ENCODE measurements around the gene FOXJ1.

FOXJ1 gene

GRCh38 chr17:76115138-76115754 lies 25.8 kb downstream of the FOXJ1 start:
- Histone ChIP-seq H3K4me3 (ENCODE audit: insufficient read depth, low read length, poor library complexity, severe bottlenecking) (no peak overlapping the region), H3K79me2 (ENCODE audit: insufficient read depth, low read length) (no peaks in the 10 kb centered on the region), H3K4me2 (ENCODE audit: low read depth, low read length, poor library complexity, severe bottlenecking) (no peak overlapping the region), H3K9me3 (ENCODE audit: insufficient read depth, low read length) (no peaks in the 10 kb centered on the region), H3F3A (ENCODE audit: insufficient read depth) (no peaks in the 10 kb centered on the region), H3K9ac (ENCODE audit: low read length) (no peak overlapping the region), H3K9me2 (replicated peaks; ENCODE audit: insufficient read depth, low read length) (no peaks in the 10 kb centered on the region), H3K36me3 (ENCODE audit: low read length) (no peaks in the 10 kb centered on the region), H3K27me3 (ENCODE audit: low read length) (no peaks in the 10 kb centered on the region), H3K27ac (ENCODE audit: low read depth, low read length) (no peak overlapping the region), H4K20me1 (ENCODE audit: low read depth, low read length) (no peaks in the 10 kb centered on the region), H2AFZ (ENCODE audit: low read depth, low read length, severe bottlenecking) (no peak overlapping the region)
- TF ChIP-seq EZH2phosphoT487 (conservative IDR thresholded peaks at IDR 0.05; ENCODE audit: low read length) (no peak), CTCF (IDR thresholded peaks at IDR 0.05; ENCODE audit: insufficient read depth, low read length, poor library complexity, severe bottlenecking) (no peak)

GRCh38 chr17:76111956-76112355 lies 29.1 kb downstream of the FOXJ1 start:
- Histone ChIP-seq H2AFZ (ENCODE audit: low read depth, low read length, severe bottlenecking) (no peak overlapping the region), H3K9me2 (replicated peaks; ENCODE audit: insufficient read depth, low read length) (no peaks in the 10 kb centered on the region), H3F3A (ENCODE audit: insufficient read depth) (no peaks in the 10 kb centered on the region), H3K27ac (ENCODE audit: low read depth, low read length) (no peak overlapping the region), H3K4me2 (ENCODE audit: low read depth, low read length, poor library complexity, severe bottlenecking) (no peak overlapping the region), H3K27me3 (ENCODE audit: low read length) (no peaks in the 10 kb centered on the region), H3K4me3 (ENCODE audit: insufficient read depth, low read length, poor library complexity, severe bottlenecking) (no peak overlapping the region), H3K36me3 (ENCODE audit: low read length) (no peaks in the 10 kb centered on the region), H3K79me2 (ENCODE audit: insufficient read depth, low read length) (no peaks in the 10 kb centered on the region), H3K9me3 (ENCODE audit: insufficient read depth, low read length) (no peaks in the 10 kb centered on the region), H4K20me1 (ENCODE audit: low read depth, low read length) (no peaks in the 10 kb centered on the region), H3K9ac (ENCODE audit: low read length) (no peak overlapping the region)
- TF ChIP-seq EZH2phosphoT487 (conservative IDR thresholded peaks at IDR 0.05; ENCODE audit: low read length), result no peak
- TF ChIP-seq CTCF (IDR thresholded peaks at IDR 0.05; ENCODE audit: insufficient read depth, low read length, poor library complexity, severe bottlenecking), result no peak

GRCh38 chr17:76107509-76107908 lies 33.5 kb downstream of the FOXJ1 start:
- Histone ChIP-seq H3K9ac (ENCODE audit: low read length) (no peak overlapping the region), H3K4me3 (ENCODE audit: insufficient read depth, low read length, poor library complexity, severe bottlenecking) (no peak overlapping the region), H3K79me2 (ENCODE audit: insufficient read depth, low read length) (peaks cover 11% of the 10 kb centered on the region), H3K27ac (ENCODE audit: low read depth, low read length) (no peak overlapping the region), H3K36me3 (ENCODE audit: low read length) (no peaks in the 10 kb centered on the region), H4K20me1 (ENCODE audit: low read depth, low read length) (no peaks in the 10 kb centered on the region), H3F3A (ENCODE audit: insufficient read depth) (peaks cover 10% of the 10 kb centered on the region), H3K27me3 (ENCODE audit: low read length) (no peaks in the 10 kb centered on the region), H2AFZ (ENCODE audit: low read depth, low read length, severe bottlenecking) (no peak overlapping the region), H3K9me3 (ENCODE audit: insufficient read depth, low read length) (no peaks in the 10 kb centered on the region), H3K4me2 (ENCODE audit: low read depth, low read length, poor library complexity, severe bottlenecking) (no peak overlapping the region), H3K9me2 (replicated peaks; ENCODE audit: insufficient read depth, low read length) (no peaks in the 10 kb centered on the region)
- TF ChIP-seq CTCF (IDR thresholded peaks at IDR 0.05; ENCODE audit: insufficient read depth, low read length, poor library complexity, severe bottlenecking), result peak; percentile 17
- no peak for TF ChIP-seq EZH2phosphoT487 (conservative IDR thresholded peaks at IDR 0.05; ENCODE audit: low read length)

Measured in SU-DHL-6 (cell line).